HepG2 (cell line): ENCODE data around the gene CCDC121. TPM values are rescaled to one million over a fixed set of nuclear protein-coding genes. Genes with fewer than 3 reads are reported as not detected.

Experiments
- DBP ChIP-seq: sonication (generic); formaldehyde crosslinking; IDR thresholded peaks from 2 replicates; pipeline ENCODE4 v1.4.0; 2020; ENCODE audit warnings: missing genetic modification reagents; ENCODE audit errors: not compliant biosample characterization
- NR2F6 ChIP-seq, 2 experiments: IDR thresholded peaks; 2 replicates each; pipeline ENCODE4 v1.6.1; 2016; ENCODE audit warnings: antibody characterized with exemption in 1 of 2, mild to moderate bottlenecking in 1 of 2
- NR3C1 ChIP-seq: sonication (generic); formaldehyde crosslinking; IDR thresholded peaks from 2 replicates; pipeline ENCODE4 v1.4.0; 2020; ENCODE audit warnings: missing genetic modification reagents
- SMAD1 ChIP-seq: sonication (generic); formaldehyde crosslinking; IDR thresholded peaks from 2 replicates; pipeline ENCODE4 v1.4.0; 2020; ENCODE audit warnings: missing genetic modification reagents, low read depth, mild to moderate bottlenecking, borderline replicate concordance
- TCF7L2 ChIP-seq: IDR thresholded peaks from 2 replicates; pipeline ENCODE4 v1.6.1; 2011; ENCODE audit warnings: mild to moderate bottlenecking, low read depth, low read length, moderate library complexity
- ZBTB44 ChIP-seq: sonication (generic); formaldehyde crosslinking; IDR thresholded peaks from 2 replicates; pipeline ENCODE4 v1.4.0; 2020; ENCODE audit warnings: missing genetic modification reagents
- ZNF318 ChIP-seq: sonication (generic); formaldehyde crosslinking; IDR thresholded peaks from 2 replicates; pipeline ENCODE4 v1.4.0; 2020; ENCODE audit warnings: mild to moderate bottlenecking, missing genetic modification reagents
- ZNF414 ChIP-seq: sonication (generic); formaldehyde crosslinking; IDR thresholded peaks from 2 replicates; pipeline ENCODE4 v1.5.0; 2020; ENCODE audit warnings: missing genetic modification reagents
- ZSCAN31 ChIP-seq: sonication (generic); formaldehyde crosslinking; IDR thresholded peaks from 2 replicates; pipeline ENCODE4 v1.5.0; 2020; ENCODE audit warnings: low read depth, mild to moderate bottlenecking, missing genetic modification reagents
- polyA plus RNA-seq, 8 experiments: library from polyadenylated mRNA; depleted of rRNA in 3 of 8; stranded (reverse) in 7 of 8; unstranded in 1 of 8; fragments of >200 nt; fragmentation: Illumina TruSeq in 4 of 8; extraction: Trizol in 4 of 8; gene quantifications; 2 replicates each; pipeline versions ENCODE4 v1.2.1 to v1.2.3, GENCODE V29; 2011 to 2016; ENCODE audit warnings: low read depth in 4 of 8, missing spikeins in 1 of 8, mixed read lengths in 1 of 8; ENCODE audit not compliant: insufficient read depth in 1 of 8
- total RNA-seq, 5 experiments: library from RNA; depleted of rRNA; stranded (reverse); fragments of >200 nt; fragmentation: Illumina TruSeq; extraction: Trizol; gene quantifications; 2 replicates each; pipeline ENCODE4 v1.2.3, GENCODE V29; 2016; ENCODE audit warnings: low read depth in 1 of 5
- TF ChIP-seq, protein P1 (sequence below): sonication (generic); formaldehyde crosslinking; IDR thresholded peaks from 2 replicates; pipeline ENCODE4 v1.4.0; 2020; ENCODE audit warnings: missing genetic modification reagents

The CCDC121 gene
- total and polyA plus RNA-seq, 2 of the 13 experiments (the other 11 are each of a cell fraction or from before 2014, with no cell fraction given), result 1.9 to 3.0 TPM

DNA sequence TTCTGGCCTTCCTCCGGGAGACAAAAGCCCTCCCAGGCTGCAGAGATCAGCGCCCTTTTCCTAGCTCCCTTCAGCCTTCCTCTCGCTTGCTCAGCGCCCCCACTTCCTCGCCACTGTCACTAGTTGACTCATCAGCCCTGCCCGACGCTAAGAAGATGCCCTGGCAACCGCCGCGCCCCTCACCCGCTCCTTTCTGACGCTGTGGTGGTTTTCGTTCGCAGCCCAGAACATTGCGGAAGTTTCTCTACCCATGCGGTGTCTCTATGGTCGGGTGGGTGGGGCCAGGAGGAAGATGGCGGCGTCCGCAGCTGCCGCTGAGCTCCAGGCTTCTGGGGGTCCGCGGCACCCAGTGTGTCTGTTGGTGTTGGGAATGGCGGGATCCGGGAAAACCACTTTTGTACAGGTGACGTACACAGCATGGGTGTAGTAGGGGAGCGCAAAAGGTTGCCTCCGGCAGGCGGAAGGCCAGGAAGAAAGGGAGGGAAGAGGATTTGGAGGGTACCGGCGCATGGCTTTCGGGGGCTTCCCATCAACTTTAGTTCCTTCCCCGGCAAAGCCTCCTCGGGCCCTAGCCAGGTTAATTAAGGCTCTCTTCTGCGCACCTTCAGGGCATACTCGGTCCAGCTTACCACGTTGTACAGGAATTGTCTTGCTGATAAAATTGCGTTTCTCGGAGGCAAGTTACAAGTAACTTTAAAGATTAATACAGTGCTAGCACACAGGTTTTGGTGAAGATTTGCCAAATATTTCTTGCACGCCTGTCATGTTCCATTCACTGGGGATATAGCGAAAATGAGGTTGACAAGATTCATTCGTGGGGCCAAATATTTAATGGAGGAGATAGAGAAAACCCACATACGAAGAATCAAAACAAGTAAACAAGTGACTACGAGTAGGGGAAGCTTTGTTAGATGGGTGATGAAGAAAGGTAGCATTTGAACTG, at the start of gene CCDC121, which contains the start of gene GPN1 (continued):
- TF ChIP-seq, protein P1, sequence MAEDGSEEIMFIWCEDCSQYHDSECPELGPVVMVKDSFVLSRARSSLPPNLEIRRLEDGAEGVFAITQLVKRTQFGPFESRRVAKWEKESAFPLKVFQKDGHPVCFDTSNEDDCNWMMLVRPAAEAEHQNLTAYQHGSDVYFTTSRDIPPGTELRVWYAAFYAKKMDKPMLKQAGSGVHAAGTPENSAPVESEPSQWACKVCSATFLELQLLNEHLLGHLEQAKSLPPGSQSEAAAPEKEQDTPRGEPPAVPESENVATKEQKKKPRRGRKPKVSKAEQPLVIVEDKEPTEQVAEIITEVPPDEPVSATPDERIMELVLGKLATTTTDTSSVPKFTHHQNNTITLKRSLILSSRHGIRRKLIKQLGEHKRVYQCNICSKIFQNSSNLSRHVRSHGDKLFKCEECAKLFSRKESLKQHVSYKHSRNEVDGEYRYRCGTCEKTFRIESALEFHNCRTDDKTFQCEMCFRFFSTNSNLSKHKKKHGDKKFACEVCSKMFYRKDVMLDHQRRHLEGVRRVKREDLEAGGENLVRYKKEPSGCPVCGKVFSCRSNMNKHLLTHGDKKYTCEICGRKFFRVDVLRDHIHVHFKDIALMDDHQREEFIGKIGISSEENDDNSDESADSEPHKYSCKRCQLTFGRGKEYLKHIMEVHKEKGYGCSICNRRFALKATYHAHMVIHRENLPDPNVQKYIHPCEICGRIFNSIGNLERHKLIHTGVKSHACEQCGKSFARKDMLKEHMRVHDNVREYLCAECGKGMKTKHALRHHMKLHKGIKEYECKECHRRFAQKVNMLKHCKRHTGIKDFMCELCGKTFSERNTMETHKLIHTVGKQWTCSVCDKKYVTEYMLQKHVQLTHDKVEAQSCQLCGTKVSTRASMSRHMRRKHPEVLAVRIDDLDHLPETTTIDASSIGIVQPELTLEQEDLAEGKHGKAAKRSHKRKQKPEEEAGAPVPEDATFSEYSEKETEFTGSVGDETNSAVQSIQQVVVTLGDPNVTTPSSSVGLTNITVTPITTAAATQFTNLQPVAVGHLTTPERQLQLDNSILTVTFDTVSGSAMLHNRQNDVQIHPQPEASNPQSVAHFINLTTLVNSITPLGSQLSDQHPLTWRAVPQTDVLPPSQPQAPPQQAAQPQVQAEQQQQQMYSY (CRISPR knock-in tag), result no peak
- TF ChIP-seq TCF7L2 (no peak), ZSCAN31 (peak; percentile 89; the same call in 1 of the 2 replicates), DBP (CRISPR knock-in tag) (no peak), NR2F6 (IDR thresholded peaks at IDR 0.05) (no peak), NR2F6 (CRISPR knock-in tag; IDR thresholded peaks at IDR 0.05) (peak; percentile 67; the same call in 1 of the 2 replicates), ZBTB44 (CRISPR knock-in tag) (peak; percentile 90), ZNF414 (CRISPR knock-in tag) (no peak; the same call in 1 of the 2 replicates), ZNF318 (CRISPR knock-in tag) (0 out of 2 replicates have a peak, but pooled peaks have one; percentile 40), SMAD1 (peak; percentile 98), NR3C1 (CRISPR knock-in tag) (no peak)
